Activated effector memory CD4-positive, alpha-beta T cell treated with Interleukin-2 at 50 U/mL for 16 hours (primary cell): ENCODE data around the gene SULT1A1.

Experiments used
- DNase-seq: peaks from one replicate; pipeline ENCODE4 v3.0.0-alpha.2; 2020

The SULT1A1 gene

GRCh38 chr16:28555561-28555960 lies 54.3 kb downstream of the SULT1A1 start:
- DNase-seq = no peak
